GM12872 (cell line): Measurements from ENCODE around the gene NCOA4.

Source experiments
- CTCF ChIP-seq: IDR thresholded peaks from 3 replicates; pipeline ENCODE4 v1.5.1; 2011; ENCODE audit warnings: low read depth, mild to moderate bottlenecking, low read length, moderate library complexity; ENCODE audit not compliant: insufficient read depth

NCOA4 gene

GRCh38 chr10:46002916-46003693, 27.3 kb downstream of the NCOA4 start:
- TF ChIP-seq CTCF: no peak

GRCh38 chr10:46001187-46001756, 29.2 kb downstream of the NCOA4 start:
- no peak for TF ChIP-seq CTCF

GRCh38 chr10:46000538-46000937, 29.9 kb downstream of the NCOA4 start:
- no peak for TF ChIP-seq CTCF

- TF ChIP-seq CTCF: no peak
Observed at GRCh38 chr10:45997994-45998763, 32.2 kb downstream of the NCOA4 start.

- TF ChIP-seq CTCF: no peak
Observed at GRCh38 chr10:45997557-45997956, 32.9 kb downstream of the NCOA4 start.

GRCh38 chr10:45983538-45984186, 46.8 kb downstream of the NCOA4 start:
- TF ChIP-seq CTCF: 0 out of 3 replicates have a peak, but pooled peaks have one; percentile 28
